Smooth muscle cell (in vitro differentiated cells): ENCODE results near the gene OR51G1. TPM values are rescaled to one million over a fixed set of nuclear protein-coding genes. Genes with fewer than 3 reads are reported as not detected.

ENCODE experiments used
- DNase-seq: peaks from one replicate; lab custom pipeline; 2025; ENCODE audit not compliant: unreplicated experiment; lab: John Stamatoyannopoulos, UW
- H2AFZ ChIP-seq: fragments of 200-600 bp; sonication (generic); 2 replicates; pipeline ENCODE4 v1.6.0; 2016; ENCODE audit warnings: antibody characterized with exemption, low read depth, mild to moderate bottlenecking
- H3F3A ChIP-seq: fragments of 200-600 bp; sonication (generic); 2 replicates; pipeline ENCODE4 v1.6.0; 2017; ENCODE audit warnings: antibody characterized with exemption, low read depth
- H3K27ac ChIP-seq: fragments of 200-600 bp; sonication (generic); 2 replicates; pipeline ENCODE4 v1.5.1; 2016; ENCODE audit warnings: low read depth, mild to moderate bottlenecking
- H3K27me3 ChIP-seq: fragments of 200-600 bp; sonication (generic); 2 replicates; pipeline ENCODE4 v1.6.1; 2016; ENCODE audit warnings: low read depth, mild to moderate bottlenecking
- H3K36me3 ChIP-seq: fragments of 200-600 bp; sonication (generic); 2 replicates; pipeline ENCODE4 v1.5.1; 2016; ENCODE audit warnings: low read depth
- H3K4me1 ChIP-seq: fragments of 200-600 bp; sonication (generic); 2 replicates; pipeline ENCODE4 v1.5.1; 2016; ENCODE audit warnings: low read depth
- H3K4me2 ChIP-seq: fragments of 200-600 bp; sonication (generic); 2 replicates; pipeline ENCODE4 v1.6.0; 2016; ENCODE audit warnings: mild to moderate bottlenecking
- H3K4me3 ChIP-seq: fragments of 200-600 bp; sonication (generic); 2 replicates; pipeline ENCODE4 v1.5.1; 2016; ENCODE audit warnings: mild to moderate bottlenecking
- H3K79me2 ChIP-seq: fragments of 200-600 bp; sonication (generic); 2 replicates; pipeline ENCODE4 v1.6.0; 2016; ENCODE audit warnings: low read depth, mild to moderate bottlenecking
- H3K9ac ChIP-seq: fragments of 200-600 bp; sonication (generic); 2 replicates; pipeline ENCODE4 v1.6.0; 2016; ENCODE audit warnings: low read depth
- H3K9me3 ChIP-seq: fragments of 200-600 bp; sonication (generic); replicated peaks from 2 replicates; pipeline ENCODE4 v1.5.1; 2016; ENCODE audit warnings: low read depth
- H4K20me1 ChIP-seq: fragments of 200-600 bp; sonication (generic); 2 replicates; pipeline ENCODE4 v1.6.0; 2016; ENCODE audit warnings: low read depth
- WGBS: methylation state at CpG from one replicate; pipeline ENCODE4 v1.1.7; 2016; ENCODE audit warnings: low lambda C conversion rate; 5-methylcytosine and 5-hydroxymethylcytosine counted together
- polyA plus RNA-seq: library from polyadenylated mRNA; unstranded; fragments of >200 nt; fragmentation: Nextera tagmentation; extraction: Ambion mirVana; gene quantifications from 2 replicates; pipeline ENCODE4 v1.2.1, GENCODE V29; 2016
- total RNA-seq: library from RNA; depleted of rRNA; stranded (reverse); fragments of >200 nt; gene quantifications from 2 replicates; pipeline ENCODE4 v1.2.3, GENCODE V29; 2014
- TF ChIP-seq, protein P1 (sequence below): fragments of 200-600 bp; sonication (generic); IDR thresholded peaks from 2 replicates; pipeline ENCODE4 v1.5.1; 2017; ENCODE audit warnings: borderline replicate concordance, mild to moderate bottlenecking, antibody characterized with exemption; ENCODE audit not compliant: insufficient read depth, poor library complexity, severe bottlenecking

The OR51G1 gene
- total and polyA plus RNA-seq, 2 experiments from 2014 or later: not detected

DNA sequence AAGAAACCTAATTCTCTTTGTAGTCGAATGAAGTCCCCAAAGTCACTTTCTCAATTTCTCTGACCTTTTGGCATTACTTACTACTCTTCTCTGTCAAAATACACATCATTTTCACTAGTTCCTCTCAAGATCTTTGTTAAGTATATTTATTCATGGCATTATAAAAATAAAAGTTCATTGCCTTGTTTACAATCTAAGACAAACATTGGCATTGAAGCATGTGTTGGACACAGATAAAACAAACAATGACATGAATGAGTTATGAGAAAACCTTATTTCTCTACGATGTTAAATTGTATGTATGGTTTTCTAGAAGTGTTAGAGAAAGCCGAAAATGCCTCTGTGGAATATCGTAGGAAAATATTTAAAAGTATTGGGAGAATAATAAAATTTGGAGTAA lies 8.6 kb upstream of the OR51G1 start:
- DNase-seq: no peak
- H3K27me3 ChIP-seq: peaks cover 4% of the 10 kb centered on the region
- no peaks in the 10 kb centered on the region for H4K20me1 ChIP-seq
- H2AFZ ChIP-seq: no peak overlapping the region
- H3K27ac ChIP-seq: no peak overlapping the region
- H3K4me3 ChIP-seq: no peak overlapping the region
- TF ChIP-seq, protein P1, sequence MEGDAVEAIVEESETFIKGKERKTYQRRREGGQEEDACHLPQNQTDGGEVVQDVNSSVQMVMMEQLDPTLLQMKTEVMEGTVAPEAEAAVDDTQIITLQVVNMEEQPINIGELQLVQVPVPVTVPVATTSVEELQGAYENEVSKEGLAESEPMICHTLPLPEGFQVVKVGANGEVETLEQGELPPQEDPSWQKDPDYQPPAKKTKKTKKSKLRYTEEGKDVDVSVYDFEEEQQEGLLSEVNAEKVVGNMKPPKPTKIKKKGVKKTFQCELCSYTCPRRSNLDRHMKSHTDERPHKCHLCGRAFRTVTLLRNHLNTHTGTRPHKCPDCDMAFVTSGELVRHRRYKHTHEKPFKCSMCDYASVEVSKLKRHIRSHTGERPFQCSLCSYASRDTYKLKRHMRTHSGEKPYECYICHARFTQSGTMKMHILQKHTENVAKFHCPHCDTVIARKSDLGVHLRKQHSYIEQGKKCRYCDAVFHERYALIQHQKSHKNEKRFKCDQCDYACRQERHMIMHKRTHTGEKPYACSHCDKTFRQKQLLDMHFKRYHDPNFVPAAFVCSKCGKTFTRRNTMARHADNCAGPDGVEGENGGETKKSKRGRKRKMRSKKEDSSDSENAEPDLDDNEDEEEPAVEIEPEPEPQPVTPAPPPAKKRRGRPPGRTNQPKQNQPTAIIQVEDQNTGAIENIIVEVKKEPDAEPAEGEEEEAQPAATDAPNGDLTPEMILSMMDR: no peak
- no peak overlapping the region for H3K9ac ChIP-seq
- no peak overlapping the region for H3K4me2 ChIP-seq
- H3K79me2 ChIP-seq: no peaks in the 10 kb centered on the region
- WGBS: 86% methylated on average over 4 of the region's 4 CpGs
- no peaks in the 10 kb centered on the region for H3K4me1 ChIP-seq
- H3K9me3 ChIP-seq: no peaks in the 10 kb centered on the region
- H3F3A ChIP-seq: no peaks in the 10 kb centered on the region
- no peaks in the 10 kb centered on the region for H3K36me3 ChIP-seq

DNA sequence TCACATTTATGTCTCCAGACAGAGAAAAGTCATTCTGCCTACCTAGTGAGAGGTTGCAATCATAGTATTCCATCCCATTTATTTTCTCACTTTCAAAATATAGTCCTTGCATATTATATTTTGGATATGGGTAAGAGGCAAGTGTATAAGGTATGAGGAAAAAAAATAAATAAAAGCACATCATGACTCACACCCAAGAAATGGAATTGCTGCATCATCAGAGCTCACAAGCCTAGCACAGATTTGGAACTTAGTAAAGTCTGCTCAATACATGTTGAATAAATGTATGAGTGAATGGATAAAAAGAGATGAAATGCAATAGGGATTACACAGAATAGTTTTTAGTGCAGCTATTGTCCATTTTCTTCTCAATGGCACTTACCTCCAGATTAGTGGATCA lies 2.5 kb upstream of the OR51G1 start:
- Histone ChIP-seq H3K9ac (no peak overlapping the region), H3K9me3 (no peaks in the 10 kb centered on the region), H3K4me3 (no peak overlapping the region), H3F3A (no peaks in the 10 kb centered on the region), H2AFZ (no peak overlapping the region), H3K4me1 (no peaks in the 10 kb centered on the region), H3K4me2 (no peak overlapping the region), H3K27ac (no peak overlapping the region), H3K79me2 (no peaks in the 10 kb centered on the region), H4K20me1 (no peaks in the 10 kb centered on the region), H3K36me3 (no peaks in the 10 kb centered on the region), H3K27me3 (peaks cover 4% of the 10 kb centered on the region)
- DNase-seq: no peak
- TF ChIP-seq, protein P1: no peak

DNA sequence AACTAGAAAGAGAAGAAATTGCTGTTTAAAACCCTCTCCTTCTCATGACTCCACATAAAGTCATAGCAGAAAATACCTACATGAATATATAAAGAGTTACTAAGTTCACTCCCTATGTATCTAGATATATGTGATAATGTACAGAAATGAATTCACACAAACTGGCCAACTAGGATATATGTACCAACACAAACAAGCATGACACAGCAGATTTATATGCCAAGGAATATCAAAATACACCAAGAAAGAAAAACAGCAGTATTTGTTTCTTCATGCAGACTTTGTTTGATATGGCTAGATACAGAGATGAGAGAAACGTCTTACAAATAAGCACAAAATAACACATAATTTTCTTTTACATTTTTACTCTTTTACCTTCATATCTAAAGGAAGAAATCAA lies 1.8 kb downstream of the OR51G1 start:
- Histone ChIP-seq H3F3A (no peaks in the 10 kb centered on the region), H3K36me3 (no peaks in the 10 kb centered on the region), H3K79me2 (no peaks in the 10 kb centered on the region), H3K4me3 (no peak overlapping the region), H3K9ac (no peak overlapping the region), H3K4me2 (no peak overlapping the region), H3K4me1 (no peaks in the 10 kb centered on the region), H3K27me3 (peaks cover 6% of the 10 kb centered on the region), H2AFZ (no peak overlapping the region), H3K9me3 (no peaks in the 10 kb centered on the region), H4K20me1 (no peaks in the 10 kb centered on the region), H3K27ac (no peak overlapping the region)
- TF ChIP-seq, protein P1: no peak
- 83% methylated on average over 1 of the region's 1 CpG for WGBS
- DNase-seq: no peak

DNA sequence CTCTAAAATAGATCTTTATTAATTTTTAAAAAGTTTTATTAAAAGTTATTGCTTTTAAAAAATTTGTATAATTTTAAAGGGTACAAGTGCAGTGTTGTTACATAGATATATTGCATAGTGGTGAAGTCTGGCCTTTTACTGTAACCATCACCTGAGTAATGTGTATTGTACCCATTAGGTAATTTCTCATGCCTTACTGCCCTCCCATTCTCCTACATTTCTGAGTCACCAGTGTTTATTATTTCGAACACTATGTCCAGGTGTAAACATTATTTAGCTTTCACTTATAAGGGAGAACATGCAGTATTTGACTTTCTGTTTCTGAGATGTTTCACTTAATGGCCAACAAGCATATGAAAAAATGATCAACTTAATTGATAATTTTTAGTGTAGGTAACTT lies 2.3 kb downstream of the OR51G1 start:
- Histone ChIP-seq H3K9ac (no peak overlapping the region), H3K27ac (no peak overlapping the region), H3K9me3 (no peaks in the 10 kb centered on the region), H3K4me2 (no peak overlapping the region), H3K27me3 (peaks cover 6% of the 10 kb centered on the region), H3K36me3 (no peaks in the 10 kb centered on the region), H3K79me2 (no peaks in the 10 kb centered on the region), H4K20me1 (no peaks in the 10 kb centered on the region), H3F3A (no peaks in the 10 kb centered on the region), H2AFZ (no peak overlapping the region), H3K4me1 (no peaks in the 10 kb centered on the region), H3K4me3 (no peak overlapping the region)
- DNase-seq: no peak
- 88% methylated on average over 1 of the region's 1 CpG for WGBS
- TF ChIP-seq, protein P1: no peak
